Airway epithelial cell (primary cell): ENCODE results near the gene ZSWIM7. TPM values are rescaled to one million over a fixed set of nuclear protein-coding genes. Genes with fewer than 3 reads are reported as not detected.

Experiments
- total RNA-seq: library from RNA; depleted of rRNA; stranded (reverse); fragments of >200 nt; gene quantifications from 2 replicates; pipeline ENCODE4 v1.2.3, GENCODE V29; 2015

ZSWIM7 gene, protein sequence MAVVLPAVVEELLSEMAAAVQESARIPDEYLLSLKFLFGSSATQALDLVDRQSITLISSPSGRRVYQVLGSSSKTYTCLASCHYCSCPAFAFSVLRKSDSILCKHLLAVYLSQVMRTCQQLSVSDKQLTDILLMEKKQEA
- total RNA-seq, result 15.1 and 17.2 TPM in 2 replicates

DNA sequence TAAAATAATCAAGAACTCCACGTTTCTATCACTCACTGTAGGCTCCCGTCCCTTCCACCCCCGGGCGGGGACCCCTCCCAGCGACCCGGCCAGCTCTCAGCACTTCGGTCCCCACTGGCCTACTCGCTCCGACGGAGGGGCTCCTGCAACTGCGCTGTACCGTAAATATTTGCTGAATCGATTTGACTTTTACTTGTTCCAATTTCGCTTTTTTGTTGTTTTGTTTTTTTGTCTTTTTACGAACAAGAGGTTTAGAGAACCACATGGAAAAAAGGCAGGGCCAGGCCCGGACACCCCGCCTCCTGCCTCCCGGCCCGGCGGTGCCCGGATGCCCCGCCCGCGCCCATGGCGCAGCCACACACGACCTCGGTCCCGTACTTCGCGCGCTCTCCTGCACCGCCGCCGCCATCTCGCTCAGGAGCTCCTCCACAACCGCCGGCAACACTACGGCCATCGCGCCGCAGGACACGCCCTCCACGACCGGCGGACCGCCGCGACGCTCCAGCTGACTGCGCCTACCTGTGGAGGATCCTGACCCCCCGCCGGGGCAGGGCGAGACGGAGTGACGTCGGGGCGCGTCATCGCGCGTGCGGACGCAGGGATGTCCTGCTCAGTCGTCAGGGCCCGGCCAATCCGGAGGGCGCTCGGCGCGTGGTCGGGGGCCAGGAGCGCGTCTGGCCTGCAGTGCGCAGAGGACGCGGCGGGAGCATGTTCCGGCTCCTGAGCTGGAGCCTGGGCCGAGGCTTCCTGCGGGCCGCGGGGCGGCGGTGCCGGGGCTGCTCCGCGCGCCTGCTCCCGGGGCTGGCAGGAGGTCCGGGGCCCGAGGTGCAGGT lies at the start of gene ZSWIM7, which contains the start of gene TTC19:
Gene ZSWIM7 (minus strand): TSS at position 564 of the 833 bp plus-strand sequence. CDS start 110 bp downstream, at position 454.
Gene TTC19 (plus strand): TSS at position 684 of the 833 bp plus-strand sequence. CDS start 25 bp downstream, at position 709.

DNA sequence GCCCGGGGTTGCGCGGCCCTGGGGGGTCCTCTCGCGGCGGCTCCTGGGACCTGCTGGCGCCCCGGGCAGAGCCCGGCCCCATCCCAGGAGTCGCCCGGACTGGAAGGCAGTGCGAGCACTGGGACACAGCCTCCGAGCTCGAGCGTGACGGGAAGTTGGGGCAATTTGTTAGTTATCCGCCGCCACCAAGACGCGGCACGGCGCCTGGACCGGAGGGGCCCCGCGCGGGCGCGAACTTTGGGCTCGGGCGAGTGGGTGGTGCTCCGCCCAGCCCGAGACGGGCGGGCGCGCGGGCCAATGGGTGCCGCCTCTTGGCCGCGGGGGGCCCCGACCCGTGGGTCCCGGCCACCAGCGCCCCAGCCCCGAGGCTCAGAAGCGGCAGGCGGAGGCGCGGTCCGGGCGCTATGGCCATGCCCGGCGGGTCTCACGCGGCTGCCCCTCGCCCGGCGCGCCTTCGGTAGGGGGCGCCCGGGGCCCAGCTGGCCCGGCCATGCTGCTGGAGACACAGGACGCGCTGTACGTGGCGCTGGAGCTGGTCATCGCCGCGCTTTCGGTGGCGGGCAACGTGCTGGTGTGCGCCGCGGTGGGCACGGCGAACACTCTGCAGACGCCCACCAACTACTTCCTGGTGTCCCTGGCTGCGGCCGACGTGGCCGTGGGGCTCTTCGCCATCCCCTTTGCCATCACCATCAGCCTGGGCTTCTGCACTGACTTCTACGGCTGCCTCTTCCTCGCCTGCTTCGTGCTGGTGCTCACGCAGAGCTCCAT lies 54.6 kb downstream of the ZSWIM7 start, which contains the start of gene ADORA2B:
Gene ADORA2B (plus strand): TSS at position 372 of the 768 bp plus-strand sequence. CDS start 119 bp downstream, at position 491.

Other genes with a start within 250 kb of the ZSWIM7 start
- 41.3 and 44.9 TPM in 2 replicates for gene ADORA2B, start 54.6 kb downstream of the ZSWIM7 start, total RNA-seq
- 38.6 and 47.3 TPM in 2 replicates for gene TTC19, start 120 bp upstream of the ZSWIM7 start, total RNA-seq
- 54.2 and 72.9 TPM in 2 replicates for gene NCOR1, start 215.8 kb upstream of the ZSWIM7 start, total RNA-seq
- gene PIGL, start 217.5 kb upstream of the ZSWIM7 start, total RNA-seq, result 19.5 and 28.0 TPM in 2 replicates